Liver (tissue), 9 donors: Measurements from ENCODE around the gene SCN10A. TPM values are rescaled to one million over a fixed set of nuclear protein-coding genes. Genes with fewer than 3 reads are reported as not detected.

Experiments used
- DNase-seq: peaks from one replicate; pipeline ENCODE4 v3.0.0-alpha.2; 2017; ENCODE audit warnings: low spot score
- H3K27ac ChIP-seq, 2 donors: one replicate each; pipeline ENCODE4 v1.7.0; 2013; ENCODE audit warnings: inconsistent platforms in 2 of 2, low read length in 2 of 2, control low read depth in 1 of 2, low read depth in 1 of 2, mild to moderate bottlenecking in 1 of 2
- H3K27me3 ChIP-seq, 4 donors: one replicate each; pipeline versions ENCODE4 v1.6.1 to v1.7.0; 2013; ENCODE audit warnings: low read length in 3 of 4, inconsistent platforms in 1 of 4, mild to moderate bottlenecking in 1 of 4, moderate library complexity in 1 of 4; ENCODE audit not compliant: control insufficient read depth in 4 of 4, insufficient read depth in 4 of 4
- H3K36me3 ChIP-seq, 4 donors: one replicate each; pipeline versions ENCODE4 v1.6.1 to v1.7.0; 2013; ENCODE audit warnings: low read length in 3 of 4, mild to moderate bottlenecking in 3 of 4, low read depth in 1 of 4, moderate library complexity in 1 of 4; ENCODE audit not compliant: control insufficient read depth in 4 of 4, insufficient read depth in 3 of 4
- H3K4me1 ChIP-seq, 4 donors: one replicate each; pipeline versions ENCODE4 v1.6.1 to v1.7.0; 2013; ENCODE audit warnings: low read length in 3 of 4, mild to moderate bottlenecking in 3 of 4, moderate library complexity in 1 of 4; ENCODE audit not compliant: control insufficient read depth in 4 of 4, insufficient read depth in 4 of 4
- H3K4me3 ChIP-seq, 3 donors: one replicate each; pipeline versions ENCODE4 v1.6.1 to v1.7.0; 2013; ENCODE audit warnings: low read length in 3 of 3, control low read depth in 1 of 3, low read depth in 1 of 3, mild to moderate bottlenecking in 1 of 3
- H3K9ac ChIP-seq, 2 donors: one replicate each; pipeline ENCODE4 v1.7.0; 2013; ENCODE audit warnings: low read length in 2 of 2, mild to moderate bottlenecking in 2 of 2, moderate library complexity in 2 of 2, control low read depth in 1 of 2, low read depth in 1 of 2
- H3K9me3 ChIP-seq, 4 donors: one replicate each; pipeline versions ENCODE4 v1.6.1 to v1.7.0; 2013; ENCODE audit warnings: low read length in 3 of 4; ENCODE audit not compliant: control insufficient read depth in 4 of 4
- ATF3 ChIP-seq: IDR thresholded peaks from 2 replicates; pipeline ENCODE4 v1.6.1; 2016; ENCODE audit warnings: antibody characterized with exemption
- CTCF ChIP-seq: fragments of 150-350 bp; IDR thresholded peaks from 2 replicates; pipeline ENCODE4 v1.5.1; 2017; ENCODE audit warnings: improper control_type of control experiment, low read depth, low read length; ENCODE audit not compliant: missing input control
- EGR1 ChIP-seq, 2 donors: IDR thresholded peaks; 2 replicates each; pipeline ENCODE4 v1.6.1; 2016 to 2018; ENCODE audit warnings: antibody characterized with exemption in 2 of 2, low read depth in 2 of 2
- FOXA1 ChIP-seq: IDR thresholded peaks from 2 replicates; pipeline ENCODE4 v1.6.1; 2016; ENCODE audit warnings: antibody characterized with exemption
- FOXA2 ChIP-seq: IDR thresholded peaks from 2 replicates; pipeline ENCODE4 v1.6.1; 2016; ENCODE audit warnings: antibody characterized with exemption
- GABPA ChIP-seq, 2 donors: IDR thresholded peaks in 1 of 2; conservative IDR thresholded peaks in 1 of 2; 2 replicates each; pipeline ENCODE4 v1.6.1; 2016; ENCODE audit warnings: antibody characterized with exemption in 2 of 2, mild to moderate bottlenecking in 1 of 2, moderate library complexity in 1 of 2
- HNF4A ChIP-seq, 2 donors: conservative IDR thresholded peaks; 2 replicates each; pipeline ENCODE4 v1.6.1; 2016; ENCODE audit warnings: antibody characterized with exemption in 2 of 2, mild to moderate bottlenecking in 2 of 2
- HNF4G ChIP-seq: IDR thresholded peaks from 2 replicates; pipeline ENCODE4 v1.6.1; 2016; ENCODE audit warnings: antibody characterized with exemption
- JUND ChIP-seq, 2 donors: IDR thresholded peaks; 2 replicates each; pipeline ENCODE4 v1.6.1; 2016; ENCODE audit warnings: antibody characterized with exemption in 2 of 2
- NR2F2 ChIP-seq: IDR thresholded peaks from 2 replicates; pipeline ENCODE4 v1.6.1; 2016; ENCODE audit warnings: antibody characterized with exemption
- RAD21 ChIP-seq, 2 donors: IDR thresholded peaks; 2 replicates each; pipeline ENCODE4 v1.6.1; 2016; ENCODE audit warnings: antibody characterized with exemption in 2 of 2, mild to moderate bottlenecking in 2 of 2
- REST ChIP-seq: IDR thresholded peaks from 2 replicates; pipeline ENCODE4 v1.6.1; 2016; ENCODE audit warnings: antibody characterized with exemption, mild to moderate bottlenecking
- RXRA ChIP-seq, 2 donors: IDR thresholded peaks; 2 replicates each; pipeline ENCODE4 v1.6.1; 2017 to 2018; ENCODE audit warnings: antibody characterized with exemption in 2 of 2, mild to moderate bottlenecking in 1 of 2
- SP1 ChIP-seq: IDR thresholded peaks from 2 replicates; pipeline ENCODE4 v1.6.1; 2018; ENCODE audit warnings: antibody characterized with exemption, mild to moderate bottlenecking
- TAF1 ChIP-seq: conservative IDR thresholded peaks from 2 replicates; pipeline ENCODE4 v1.6.1; 2016; ENCODE audit warnings: antibody characterized with exemption, mild to moderate bottlenecking
- YY1 ChIP-seq: IDR thresholded peaks from 2 replicates; pipeline ENCODE4 v1.6.1; 2016; ENCODE audit warnings: antibody characterized with exemption, mild to moderate bottlenecking
- WGBS: extraction: QIAGEN DNeasy Blood & Tissue Kit; methylation state at CpG from one replicate; pipeline ENCODE4 v1.1.7; 2013; 5-methylcytosine and 5-hydroxymethylcytosine counted together
- polyA plus RNA-seq, 2 donors: library from polyadenylated mRNA; stranded (reverse) in 1 of 2; unstranded in 1 of 2; fragments of 200-250 nt in 1 of 2; fragments of >200 nt in 1 of 2; fragmentation: Nextera tagmentation in 1 of 2; extraction: Ambion mirVana in 1 of 2; gene quantifications; one replicate each; pipeline versions ENCODE4 v1.2.1 to v1.2.3, GENCODE V29; 2013 to 2015
- total RNA-seq, 2 donors: library from RNA; depleted of rRNA; stranded (reverse); fragments of >200 nt; gene quantifications; one replicate each; pipeline ENCODE4 v1.2.3, GENCODE V29; 2014
- TF ChIP-seq, protein P1 (sequence below): IDR thresholded peaks from 2 replicates; pipeline ENCODE4 v1.6.1; 2016; ENCODE audit warnings: antibody characterized with exemption
- TF ChIP-seq, protein P2 (sequence below): IDR thresholded peaks from 2 replicates; pipeline ENCODE4 v1.6.1; 2016; ENCODE audit warnings: antibody characterized with exemption
- donor health status: healthy.
- donor health status: healthy.
- donor health status: healthy.
- donor health status: healthy.
- donor health status: healthy.

The SCN10A gene
- total and polyA plus RNA-seq, 4 donors: under 0.01 TPM; not detected in 3

- TF ChIP-seq FOXA1 (no peak), FOXA2 (no peak), EGR1 (IDR thresholded peaks at IDR 0.05; ENCODE audit: low read depth in 2 of 2) (no peak), TAF1 (no peak), GABPA (IDR thresholded peaks at IDR 0.05 in 1 of 2, conservative IDR thresholded peaks at IDR 0.05 in 1 of 2) (no peak), JUND (IDR thresholded peaks at IDR 0.05) (no peak), ATF3 (no peak), RAD21 (IDR thresholded peaks at IDR 0.05) (no peak), REST (no peak), YY1 (no peak), NR2F2 (no peak), SP1 (no peak), CTCF (no peak)
- TF ChIP-seq, protein P1, sequence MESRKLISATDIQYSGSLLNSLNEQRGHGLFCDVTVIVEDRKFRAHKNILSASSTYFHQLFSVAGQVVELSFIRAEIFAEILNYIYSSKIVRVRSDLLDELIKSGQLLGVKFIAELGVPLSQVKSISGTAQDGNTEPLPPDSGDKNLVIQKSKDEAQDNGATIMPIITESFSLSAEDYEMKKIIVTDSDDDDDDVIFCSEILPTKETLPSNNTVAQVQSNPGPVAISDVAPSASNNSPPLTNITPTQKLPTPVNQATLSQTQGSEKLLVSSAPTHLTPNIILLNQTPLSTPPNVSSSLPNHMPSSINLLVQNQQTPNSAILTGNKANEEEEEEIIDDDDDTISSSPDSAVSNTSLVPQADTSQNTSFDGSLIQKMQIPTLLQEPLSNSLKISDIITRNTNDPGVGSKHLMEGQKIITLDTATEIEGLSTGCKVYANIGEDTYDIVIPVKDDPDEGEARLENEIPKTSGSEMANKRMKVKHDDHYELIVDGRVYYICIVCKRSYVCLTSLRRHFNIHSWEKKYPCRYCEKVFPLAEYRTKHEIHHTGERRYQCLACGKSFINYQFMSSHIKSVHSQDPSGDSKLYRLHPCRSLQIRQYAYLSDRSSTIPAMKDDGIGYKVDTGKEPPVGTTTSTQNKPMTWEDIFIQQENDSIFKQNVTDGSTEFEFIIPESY: no peak
- TF ChIP-seq, protein P2, sequence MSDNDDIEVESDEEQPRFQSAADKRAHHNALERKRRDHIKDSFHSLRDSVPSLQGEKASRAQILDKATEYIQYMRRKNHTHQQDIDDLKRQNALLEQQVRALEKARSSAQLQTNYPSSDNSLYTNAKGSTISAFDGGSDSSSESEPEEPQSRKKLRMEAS: no peak
- Histone ChIP-seq H3K9ac (no peak overlapping the region), H3K27me3 (no peaks in the 10 kb centered on the region), H3K4me1 (no peaks in the 10 kb centered on the region), H3K36me3 (no peaks in the 10 kb centered on the region), H3K9me3 (no peaks in the 10 kb centered on the region), H3K4me3 (no peak overlapping the region), H3K27ac (no peak overlapping the region)
- 81% methylated on average over 4 of the region's 4 CpGs for WGBS
- DNase-seq: no peak
Observed at GRCh38 chr3:38689346-38689745, 126.7 kb downstream of the SCN10A start.

DNA sequence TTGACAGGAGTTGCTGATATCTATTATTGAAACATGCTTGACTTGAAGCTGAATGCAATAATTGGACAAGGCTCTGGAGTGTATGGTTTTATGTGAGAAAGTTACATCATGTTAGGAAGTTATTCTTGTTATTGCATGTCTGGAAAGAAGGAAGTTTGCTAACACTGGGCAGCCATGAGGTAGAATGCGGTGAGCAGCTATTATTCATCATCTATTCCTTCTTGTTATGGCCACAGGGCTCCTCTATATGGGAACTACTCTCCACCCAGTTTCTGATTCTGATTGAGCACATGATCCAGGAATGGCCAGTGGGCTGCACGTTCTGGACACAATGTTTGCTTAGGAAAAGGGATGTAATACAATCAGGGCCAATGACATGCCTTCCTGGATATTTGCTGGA, 128.7 kb downstream of the SCN10A start:
- no peaks in the 10 kb centered on the region for H3K27me3 ChIP-seq
- no peaks in the 10 kb centered on the region for H3K36me3 ChIP-seq
- H3K4me1 ChIP-seq: no peaks in the 10 kb centered on the region
- TF ChIP-seq TAF1 (no peak), YY1 (no peak), FOXA1 (no peak), RAD21 (IDR thresholded peaks at IDR 0.05) (no peak), HNF4A (conservative IDR thresholded peaks at IDR 0.05) (no peak), GABPA (IDR thresholded peaks at IDR 0.05 in 1 of 2, conservative IDR thresholded peaks at IDR 0.05 in 1 of 2) (no peak), JUND (IDR thresholded peaks at IDR 0.05) (no peak), RXRA (IDR thresholded peaks at IDR 0.05) (no peak), EGR1 (IDR thresholded peaks at IDR 0.05; ENCODE audit: low read depth in 2 of 2) (no peak), HNF4G (no peak), SP1 (no peak), REST (no peak), NR2F2 (no peak)
- WGBS: 57% methylated on average over 2 of the region's 2 CpGs
- no peak for DNase-seq
- H3K27ac ChIP-seq: no peak overlapping the region
- H3K9me3 ChIP-seq: no peaks in the 10 kb centered on the region
- H3K4me3 ChIP-seq: no peak overlapping the region
- no peak overlapping the region for H3K9ac ChIP-seq
